Renal cortical epithelial cell (primary cell): ENCODE data around the gene SNRK. TPM values are rescaled to one million over a fixed set of nuclear protein-coding genes. Genes with fewer than 3 reads are reported as not detected.
A peak's percentile ranks its signal among the peaks of the same experiment; 100 is the strongest.

Experiments
- DNase-seq: peaks from one replicate; pipeline ENCODE4 v3.0.0-alpha.2; 2011; ENCODE audit warnings: low read depth
- total RNA-seq: library from RNA; depleted of rRNA; stranded (reverse); fragments of >200 nt; gene quantifications from 2 replicates; pipeline ENCODE4 v1.2.3, GENCODE V29; 2014

Gene SNRK
- 15.6 and 30.2 TPM in 2 replicates for total RNA-seq

- peak; percentile 25 for DNase-seq
Measured at GRCh38 chr3:43286115-43286840, at the start of gene SNRK. Gene SNRK, plus strand, starts transcription at chr3:43286540. Its CDS starts 16,664 bp downstream, at chr3:43303204.

GRCh38 chr3:43238801-43239200 is 47.5 kb upstream of the SNRK start:
- no peak for DNase-seq

- DNase-seq = no peak
Measured at GRCh38 chr3:43239755-43240154, 46.6 kb upstream of the SNRK start.

- DNase-seq = no peak
Measured at GRCh38 chr3:43243590-43244587, 42.5 kb upstream of the SNRK start.

GRCh38 chr3:43244694-43245093 is 41.6 kb upstream of the SNRK start:
- DNase-seq = no peak

- no peak for DNase-seq
Measured at GRCh38 chr3:43246976-43247375, 39.4 kb upstream of the SNRK start.

- DNase-seq = peak; percentile 15
Measured at GRCh38 chr3:43247561-43248184, 38.7 kb upstream of the SNRK start.

GRCh38 chr3:43248185-43248583 is 38.2 kb upstream of the SNRK start:
- DNase-seq = no peak

GRCh38 chr3:43248973-43249372 is 37.4 kb upstream of the SNRK start:
- DNase-seq = no peak

GRCh38 chr3:43249405-43249804 is 36.9 kb upstream of the SNRK start:
- no peak for DNase-seq

- no peak for DNase-seq
Measured at GRCh38 chr3:43253294-43253693, 33.0 kb upstream of the SNRK start.

- no peak for DNase-seq
Measured at GRCh38 chr3:43254125-43254524, 32.2 kb upstream of the SNRK start.

GRCh38 chr3:43255662-43256061 is 30.7 kb upstream of the SNRK start:
- no peak for DNase-seq

- DNase-seq = peak; percentile 4
Measured at GRCh38 chr3:43256714-43257461, 29.5 kb upstream of the SNRK start.

- DNase-seq = peak; percentile 36
Measured at GRCh38 chr3:43257850-43258249, 28.5 kb upstream of the SNRK start.

GRCh38 chr3:43259626-43260025 is 26.7 kb upstream of the SNRK start:
- peak; percentile 83 for DNase-seq

GRCh38 chr3:43260412-43260811 is 25.9 kb upstream of the SNRK start:
- no peak for DNase-seq

GRCh38 chr3:43262194-43262593 is 24.1 kb upstream of the SNRK start:
- DNase-seq = no peak

- no peak for DNase-seq
Measured at GRCh38 chr3:43266451-43266850, 19.9 kb upstream of the SNRK start.

- DNase-seq = no peak
Measured at GRCh38 chr3:43266995-43267394, 19.3 kb upstream of the SNRK start.

GRCh38 chr3:43268636-43269035 is 17.7 kb upstream of the SNRK start:
- DNase-seq = no peak

GRCh38 chr3:43270078-43270477 is 16.3 kb upstream of the SNRK start:
- DNase-seq = no peak
